Measurements from ENCODE around the gene NFATC4.
A peak's percentile ranks its signal among the peaks of the same experiment; 100 is the strongest.
"Not testable (repeated sequence)": the region's sequence is repeated elsewhere in the genome, so short reads cannot be mapped to it uniquely, and the experiment has no call there.

Gene NFATC4

DNA sequence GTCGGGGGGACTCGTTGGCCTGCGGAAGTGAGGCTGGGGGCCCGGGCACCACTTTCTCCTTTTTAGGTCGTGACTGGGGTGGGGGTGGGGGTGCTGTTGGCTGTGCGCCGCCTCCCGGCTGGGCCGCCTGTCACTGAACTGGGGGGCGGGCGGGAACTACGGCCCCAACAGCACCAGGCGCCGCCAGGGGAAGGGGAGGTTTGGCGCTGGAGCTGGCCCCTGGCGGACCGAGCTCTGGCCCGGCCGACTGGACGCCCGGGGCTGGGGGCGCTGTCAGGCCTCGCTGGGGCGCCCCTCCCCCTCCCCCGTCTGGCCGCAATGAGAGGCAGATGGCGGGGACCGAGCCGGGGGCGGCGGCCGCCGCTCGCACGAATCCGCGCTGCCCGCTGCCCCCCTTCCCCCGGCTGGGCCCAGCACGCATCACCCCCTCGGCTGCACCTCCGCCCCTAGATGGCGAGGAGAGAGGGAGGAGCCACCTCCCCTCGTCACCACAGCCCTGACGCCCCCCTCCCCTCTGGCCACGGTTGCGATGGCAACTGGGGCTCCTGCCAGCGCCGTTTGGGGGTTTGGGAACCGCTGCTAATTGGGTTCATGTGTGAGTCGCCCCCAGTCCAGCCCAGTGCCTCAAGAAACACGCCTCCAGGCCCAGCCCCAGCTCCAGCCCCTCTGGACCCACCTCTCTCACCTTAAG is 723 bp downstream of the NFATC4 start:
- DNase-seq, result peak; percentile 35 to 60

DNA sequence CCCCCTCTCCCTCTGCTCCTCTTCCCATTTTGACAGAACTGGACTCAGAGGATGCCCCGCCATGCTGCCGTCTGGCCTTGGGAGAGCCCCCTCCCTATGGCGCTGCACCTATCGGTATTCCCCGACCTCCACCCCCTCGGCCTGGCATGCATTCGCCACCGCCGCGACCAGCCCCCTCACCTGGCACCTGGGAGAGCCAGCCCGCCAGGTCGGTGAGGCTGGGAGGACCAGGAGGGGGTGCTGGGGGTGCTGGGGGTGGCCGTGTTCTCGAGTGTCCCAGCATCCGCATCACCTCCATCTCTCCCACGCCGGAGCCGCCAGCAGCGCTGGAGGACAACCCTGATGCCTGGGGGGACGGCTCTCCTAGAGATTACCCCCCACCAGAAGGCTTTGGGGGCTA is 1.5 kb downstream of the NFATC4 start:
- DNase-seq, result no peak

DNA sequence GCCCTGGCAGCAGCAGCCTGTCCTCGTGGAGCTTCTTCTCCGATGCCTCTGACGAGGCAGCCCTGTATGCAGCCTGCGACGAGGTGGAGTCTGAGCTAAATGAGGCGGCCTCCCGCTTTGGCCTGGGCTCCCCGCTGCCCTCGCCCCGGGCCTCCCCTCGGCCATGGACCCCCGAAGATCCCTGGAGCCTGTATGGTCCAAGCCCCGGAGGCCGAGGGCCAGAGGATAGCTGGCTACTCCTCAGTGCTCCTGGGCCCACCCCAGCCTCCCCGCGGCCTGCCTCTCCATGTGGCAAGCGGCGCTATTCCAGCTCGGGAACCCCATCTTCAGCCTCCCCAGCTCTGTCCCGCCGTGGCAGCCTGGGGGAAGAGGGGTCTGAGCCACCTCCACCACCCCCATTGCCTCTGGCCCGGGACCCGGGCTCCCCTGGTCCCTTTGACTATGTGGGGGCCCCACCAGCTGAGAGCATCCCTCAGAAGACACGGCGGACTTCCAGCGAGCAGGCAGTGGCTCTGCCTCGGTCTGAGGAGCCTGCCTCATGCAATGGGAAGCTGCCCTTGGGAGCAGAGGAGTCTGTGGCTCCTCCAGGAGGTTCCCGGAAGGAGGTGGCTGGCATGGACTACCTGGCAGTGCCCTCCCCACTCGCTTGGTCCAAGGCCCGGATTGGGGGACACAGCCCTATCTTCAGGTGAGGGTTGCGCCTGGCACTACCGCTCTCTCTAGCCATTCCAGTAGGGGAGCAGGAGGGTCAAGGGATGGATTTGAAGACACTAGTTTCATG is 2.1 kb downstream of the NFATC4 start:
- DNase-seq, result no peak

DNA sequence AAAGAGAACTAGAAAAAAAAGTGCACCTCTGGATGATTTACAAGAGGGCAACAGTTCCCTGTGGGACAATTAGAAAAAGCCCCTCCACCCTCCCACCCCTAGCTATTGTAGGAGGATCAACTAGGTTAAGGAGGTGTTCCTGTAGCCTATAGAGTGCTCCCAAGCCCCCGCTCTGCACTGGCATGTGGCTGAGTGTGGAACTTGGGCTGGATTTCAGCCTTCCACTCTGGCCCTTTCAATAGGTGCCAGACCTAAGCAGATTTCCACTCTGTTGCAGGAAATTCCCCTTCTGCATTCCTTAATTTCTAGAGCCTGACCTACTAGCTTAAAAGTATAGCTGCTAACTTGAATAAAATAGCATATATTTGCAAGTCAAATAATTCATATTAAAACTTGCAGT is 2.8 kb downstream of the NFATC4 start:
- no peak for DNase-seq

DNA sequence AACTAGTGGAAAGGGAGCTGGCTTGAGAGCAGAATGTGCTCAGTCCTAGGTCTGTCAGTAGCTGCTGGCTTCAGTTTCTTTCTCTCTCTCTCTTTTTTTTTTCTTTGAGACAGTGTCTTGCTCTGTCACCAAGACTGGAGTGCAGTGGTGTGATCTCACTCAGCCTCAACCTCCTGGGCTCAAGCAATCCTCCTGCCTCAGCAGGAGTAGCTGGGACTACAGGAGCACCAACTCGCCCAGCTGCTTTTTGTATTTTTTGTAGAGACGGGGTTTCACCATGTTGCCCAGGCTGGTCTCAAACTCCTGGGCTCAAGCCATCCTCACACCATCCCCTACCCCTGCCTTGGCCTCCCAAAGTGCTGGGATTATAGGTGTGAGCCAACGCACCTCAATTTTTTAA is 3.6 kb downstream of the NFATC4 start:
- DNase-seq, result not testable (repeated sequence)

DNA sequence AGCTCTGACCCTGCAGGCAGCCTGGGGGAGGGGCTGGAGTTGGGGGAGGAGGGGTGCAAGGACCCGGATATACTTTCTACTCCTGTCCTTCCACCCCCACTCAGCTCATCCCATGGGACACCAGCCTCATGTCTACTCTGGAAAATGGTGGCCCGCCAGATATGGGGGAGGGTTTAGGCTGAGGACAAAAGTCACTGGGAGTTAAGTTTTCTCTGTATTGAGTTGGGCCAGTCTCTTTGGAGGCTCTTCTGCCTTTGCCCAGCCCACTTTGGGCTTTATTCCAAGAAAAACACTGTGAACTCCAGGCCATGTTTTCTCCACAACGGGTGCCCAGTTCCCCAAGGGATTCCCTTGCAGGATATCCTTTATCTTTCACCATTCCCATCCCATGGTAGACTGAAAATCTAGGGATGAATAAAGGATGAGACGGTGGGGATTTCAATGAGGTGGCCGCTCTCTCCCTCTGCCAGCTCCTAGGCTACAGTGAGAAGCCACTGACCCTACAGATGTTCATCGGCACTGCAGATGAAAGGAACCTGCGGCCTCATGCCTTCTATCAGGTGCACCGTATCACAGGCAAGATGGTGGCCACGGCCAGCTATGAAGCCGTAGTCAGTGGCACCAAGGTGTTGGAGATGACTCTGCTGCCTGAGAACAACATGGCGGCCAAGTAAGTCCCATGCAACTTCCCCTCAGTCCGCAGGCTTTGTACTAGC is 4.9 kb downstream of the NFATC4 start:
- peak; percentile 29 to 39 for DNase-seq

DNA sequence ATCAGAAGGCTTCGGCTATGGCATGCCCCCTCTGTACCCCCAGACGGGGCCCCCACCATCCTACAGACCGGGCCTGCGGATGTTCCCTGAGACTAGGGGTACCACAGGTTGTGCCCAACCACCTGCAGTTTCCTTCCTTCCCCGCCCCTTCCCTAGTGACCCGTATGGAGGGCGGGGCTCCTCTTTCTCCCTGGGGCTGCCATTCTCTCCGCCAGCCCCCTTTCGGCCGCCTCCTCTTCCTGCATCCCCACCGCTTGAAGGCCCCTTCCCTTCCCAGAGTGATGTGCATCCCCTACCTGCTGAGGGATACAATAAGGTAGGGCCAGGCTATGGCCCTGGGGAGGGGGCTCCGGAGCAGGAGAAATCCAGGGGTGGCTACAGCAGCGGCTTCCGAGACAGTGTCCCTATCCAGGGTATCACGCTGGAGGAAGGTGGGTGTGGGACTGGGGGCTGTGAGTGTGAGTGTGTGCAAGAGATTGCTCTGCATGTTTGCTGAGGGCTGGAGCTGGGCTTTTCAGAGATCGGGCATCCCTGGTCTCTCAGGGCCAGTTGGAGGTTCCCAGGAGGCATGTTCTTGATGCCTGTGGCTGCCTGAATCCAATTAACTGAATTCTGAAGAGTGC is 8.6 kb downstream of the NFATC4 start:
- no peak for DNase-seq

DNA sequence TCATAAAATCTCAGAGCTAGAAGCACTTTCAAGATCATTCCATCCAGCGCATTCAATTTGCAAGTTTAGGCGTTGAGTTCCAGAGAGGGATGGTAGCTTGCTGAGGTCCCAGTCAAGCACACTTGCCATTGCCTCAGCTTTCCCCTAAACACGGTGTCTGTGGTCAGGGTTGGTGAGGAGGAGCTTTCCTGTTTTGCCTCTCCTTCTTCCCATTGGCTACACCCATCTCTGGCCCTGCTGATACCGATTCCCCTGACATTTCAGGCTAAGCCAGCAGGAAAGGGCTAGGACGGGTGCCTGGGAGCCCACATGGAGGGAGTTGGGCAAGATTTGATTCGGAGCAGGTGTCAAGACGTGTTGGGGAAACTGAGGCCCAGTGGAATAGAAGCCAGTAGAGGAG is 9.1 kb downstream of the NFATC4 start:
- DNase-seq, result no peak

DNA sequence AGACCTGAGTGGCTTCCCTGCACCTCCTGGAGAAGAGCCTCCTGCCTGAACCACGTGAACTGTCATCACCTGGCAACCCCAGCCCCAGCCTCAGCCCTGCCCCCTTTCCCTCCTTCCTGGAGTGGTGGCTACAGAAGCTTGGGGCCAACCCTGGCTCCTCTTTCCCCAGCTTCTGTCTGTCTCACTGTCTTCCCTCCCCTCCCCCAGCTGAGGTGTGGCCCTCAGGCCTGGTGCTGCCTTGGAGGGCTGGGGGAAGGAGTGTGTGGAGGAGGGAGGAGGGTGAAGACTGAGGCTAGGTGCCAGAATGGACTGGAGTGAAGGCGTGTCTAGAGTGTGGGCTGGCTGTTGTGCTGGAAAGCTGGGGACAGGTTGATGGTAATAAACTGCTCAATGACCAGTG is 9.7 kb downstream of the NFATC4 start:
- no peak for DNase-seq

DNA sequence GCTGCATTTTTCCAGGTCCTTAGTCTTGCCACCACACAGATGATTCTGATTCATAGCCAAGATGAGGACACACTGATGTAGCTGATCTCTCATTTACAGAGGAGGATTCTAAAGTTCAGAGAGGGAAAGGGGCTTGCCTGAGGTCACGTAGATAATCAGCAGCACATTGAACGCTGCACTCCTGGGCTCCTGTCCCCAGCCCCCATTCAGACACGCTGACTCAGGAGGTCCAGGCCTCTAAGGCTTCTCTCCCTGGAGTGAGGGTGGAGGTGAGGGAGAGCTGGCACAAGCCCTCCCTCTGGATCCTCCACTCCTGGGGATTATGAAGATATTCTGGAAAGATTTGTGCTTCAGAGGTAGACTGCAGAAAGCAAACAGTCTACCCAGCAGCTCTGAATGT is 10.3 kb downstream of the NFATC4 start:
- no peak for DNase-seq

DNA sequence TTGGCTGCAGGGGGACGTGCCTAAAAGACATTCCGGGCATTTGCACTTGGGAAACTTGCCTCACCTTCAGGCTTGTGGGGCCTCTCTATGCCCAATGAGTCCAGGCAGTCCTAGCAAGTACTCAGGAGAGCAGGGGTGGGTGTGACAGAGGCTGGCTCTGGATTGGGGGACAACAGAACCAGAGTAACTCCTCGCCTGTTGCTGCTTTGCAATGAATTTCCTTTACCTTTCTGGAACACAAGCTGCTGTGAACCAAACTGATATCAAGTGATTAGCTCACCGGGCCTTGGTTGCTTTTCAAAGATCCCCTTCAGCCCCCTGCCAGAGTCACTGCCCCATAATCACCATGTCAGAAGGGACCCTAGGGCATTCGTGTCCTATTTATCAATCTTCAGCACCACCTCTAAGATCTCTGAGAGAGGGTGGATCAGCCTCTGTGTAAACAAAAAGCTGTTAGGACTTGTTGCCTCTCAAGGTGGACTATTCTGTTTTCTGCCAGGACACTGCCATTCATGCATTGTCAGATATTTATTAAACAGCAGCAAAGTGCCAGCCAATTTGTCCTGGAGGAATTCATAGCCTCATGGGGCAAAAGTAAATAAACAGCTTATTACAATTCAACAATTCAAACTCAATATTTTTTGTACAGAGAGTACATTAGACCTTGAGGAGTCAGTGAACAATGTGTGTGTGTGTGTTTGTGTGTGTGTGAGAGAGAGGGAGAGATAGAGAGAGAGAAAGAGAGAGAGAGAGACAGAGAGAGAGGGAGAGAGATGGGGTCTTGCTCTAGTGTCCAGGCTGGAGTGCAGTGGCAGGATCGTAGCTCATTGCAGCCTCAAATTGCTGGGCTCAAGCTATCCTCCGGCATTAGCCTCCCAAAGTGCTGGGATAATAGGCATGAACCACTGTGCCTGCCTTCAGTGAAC is 11.3 kb downstream of the NFATC4 start:
- DNase-seq, result no peak

DNA sequence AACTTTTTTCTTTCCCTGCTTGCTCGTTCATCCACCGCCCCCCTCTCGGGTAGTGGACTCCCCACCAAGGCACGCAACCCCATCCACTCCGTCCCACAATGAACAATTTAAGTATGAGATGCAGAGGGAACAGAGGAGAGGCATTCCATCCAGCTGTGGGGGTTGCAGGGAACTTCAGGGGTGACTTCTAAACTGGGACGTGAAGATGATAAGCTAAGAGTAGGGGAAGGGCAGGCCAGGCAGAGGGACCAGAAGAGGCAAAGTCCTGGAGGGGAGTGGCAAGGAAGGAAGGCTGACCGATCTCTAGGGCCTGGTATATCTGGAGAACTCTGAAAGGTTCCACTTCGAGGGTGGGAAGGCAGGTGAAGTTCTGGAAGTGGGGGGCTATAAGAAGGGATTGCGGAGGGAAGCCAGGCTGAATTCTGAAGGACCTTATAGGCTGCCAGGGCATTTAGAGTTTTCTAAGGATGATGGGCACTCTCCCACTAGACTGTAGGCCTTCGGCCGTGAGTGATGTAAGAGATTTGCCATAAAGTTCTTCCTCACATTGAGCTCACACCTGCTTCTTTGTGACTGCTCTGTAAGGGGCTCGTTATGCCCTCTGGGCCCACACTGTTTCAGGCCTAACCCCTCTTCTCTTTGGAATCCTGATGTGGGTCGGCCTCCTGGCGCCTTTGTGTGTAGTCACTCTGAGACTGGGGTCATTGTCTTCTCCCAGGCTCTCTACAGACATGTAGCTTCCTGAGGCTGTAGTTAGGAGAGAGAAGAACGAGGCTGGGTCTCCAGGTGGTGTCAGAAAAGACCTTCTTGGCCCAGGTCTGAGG is 12.1 kb downstream of the NFATC4 start:
- DNase-seq, result no peak

DNA sequence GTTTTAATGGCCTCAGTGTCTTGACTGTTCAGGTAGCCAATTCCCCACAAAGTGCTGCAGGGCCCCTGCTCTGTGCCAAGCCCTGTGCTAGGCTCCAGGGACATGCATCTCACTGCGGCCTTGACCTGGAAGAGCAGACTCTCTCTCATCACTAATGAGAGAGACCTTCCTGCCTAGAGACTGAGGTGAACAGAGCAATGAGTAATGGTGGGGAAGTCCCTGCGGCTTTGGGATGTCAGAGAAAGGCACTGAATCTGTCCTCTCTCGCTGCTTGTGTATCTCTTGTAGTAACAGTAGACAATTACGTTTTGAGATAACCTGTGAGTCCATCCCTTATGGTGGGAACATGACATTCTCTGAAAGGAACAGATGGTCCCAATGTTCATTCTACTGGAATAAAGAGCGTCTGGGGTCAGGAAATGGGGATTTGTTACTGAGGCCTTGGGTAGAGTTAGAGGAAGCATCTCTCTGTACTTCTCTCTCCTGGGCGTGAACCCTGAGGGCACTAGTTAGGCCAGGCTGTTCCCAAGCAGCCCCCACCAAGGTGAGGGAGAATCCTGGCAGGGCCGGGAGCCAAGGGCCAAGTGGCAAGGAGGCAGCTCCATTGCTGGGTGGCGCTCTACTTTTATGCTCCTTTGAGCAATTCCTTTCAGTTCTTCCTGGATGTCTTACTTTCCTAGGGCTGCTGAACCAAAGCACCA is 13.5 kb downstream of the NFATC4 start:
- DNase-seq, result no peak

DNA sequence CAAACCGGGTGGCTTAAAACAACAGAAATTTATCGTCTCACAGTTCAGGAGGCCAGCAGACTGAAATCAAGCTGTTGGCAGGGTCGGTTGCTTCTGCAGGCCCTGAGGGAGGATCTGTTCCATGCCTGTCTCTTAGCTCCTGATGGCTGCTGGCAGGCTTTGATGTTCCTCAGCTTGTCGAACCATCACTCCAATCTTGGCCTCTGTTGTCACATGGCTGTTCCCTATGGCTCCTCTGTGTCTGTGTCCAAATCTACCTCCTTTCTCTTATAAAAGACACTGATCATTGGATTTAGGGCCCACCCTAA is 14.0 kb downstream of the NFATC4 start:
- DNase-seq, result no peak

DNA sequence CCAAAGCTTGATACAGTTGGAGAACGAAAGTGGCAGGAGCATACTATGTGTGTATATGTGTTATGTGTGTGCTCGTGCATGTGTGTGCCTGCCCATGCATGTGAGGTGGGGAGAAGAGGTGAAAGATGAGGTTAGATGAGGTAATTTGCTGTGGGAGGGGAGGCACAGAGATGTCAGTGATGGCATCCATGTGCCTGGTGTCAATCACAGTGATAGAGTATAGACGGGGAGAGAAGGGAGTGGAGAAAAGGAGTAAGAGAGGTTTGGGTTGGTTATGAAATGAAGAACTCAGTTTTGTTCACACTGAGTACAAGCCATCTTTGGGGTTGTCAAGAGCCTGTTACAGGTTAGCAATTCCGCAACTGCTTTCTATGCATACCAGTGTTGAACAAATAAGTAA is 16.2 kb downstream of the NFATC4 start:
- DNase-seq, result no peak

DNA sequence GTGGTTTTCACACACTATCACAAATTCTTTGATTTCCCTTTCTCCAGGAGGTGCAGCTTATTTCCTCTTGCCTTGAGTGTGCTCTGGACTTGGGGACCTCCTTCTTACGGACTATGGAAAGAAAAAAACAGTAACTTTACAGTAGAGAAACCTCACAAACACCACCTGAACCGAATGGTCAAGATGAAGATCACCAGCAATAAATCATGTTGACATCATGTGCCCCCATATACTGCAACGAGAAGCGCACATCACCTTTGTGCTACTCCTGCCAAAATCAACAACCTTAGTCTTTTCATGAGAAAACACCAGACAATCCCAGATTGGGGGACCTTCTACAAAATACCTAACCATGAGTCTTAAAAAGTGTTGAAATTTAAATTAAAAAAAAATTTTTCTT is 17.5 kb downstream of the NFATC4 start:
- no peak for DNase-seq

DNA sequence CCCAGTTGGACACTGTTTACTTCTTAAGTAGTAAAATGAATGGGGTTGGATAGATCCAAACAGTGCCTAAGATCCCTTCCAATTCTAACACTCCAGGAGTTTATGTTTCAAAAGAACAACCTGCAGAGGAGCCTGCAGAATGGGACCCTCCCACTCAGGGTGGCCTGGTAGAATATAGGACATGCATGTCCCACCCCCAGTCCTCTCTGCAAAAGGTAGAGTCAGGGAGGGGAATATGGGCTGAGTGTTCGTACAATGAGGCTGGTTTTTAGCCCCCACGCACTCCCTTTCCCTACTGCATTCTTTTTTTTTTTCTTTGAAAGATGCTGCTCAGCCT is 19.0 kb downstream of the NFATC4 start:
- no peak for DNase-seq

DNA sequence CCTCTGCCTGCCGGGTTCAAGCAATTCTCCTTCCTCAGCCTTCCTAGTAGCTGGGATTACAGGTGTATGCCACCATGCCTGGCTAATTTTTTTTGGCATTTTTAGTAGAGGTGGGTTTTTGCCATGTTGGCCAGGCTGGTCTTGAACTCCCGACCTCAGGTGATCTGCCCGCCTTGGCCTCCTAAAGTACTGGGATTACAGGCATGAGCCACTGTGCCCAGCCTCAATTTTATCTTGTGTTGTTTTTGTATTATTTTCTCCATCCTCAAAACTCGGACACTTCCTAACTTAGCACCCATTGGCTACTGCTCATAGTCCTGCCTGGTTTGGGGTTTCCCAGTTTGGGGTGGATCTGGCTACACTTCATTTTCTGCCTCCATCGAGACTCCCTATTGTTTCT is 19.6 kb downstream of the NFATC4 start:
- not testable (repeated sequence) for DNase-seq

DNA sequence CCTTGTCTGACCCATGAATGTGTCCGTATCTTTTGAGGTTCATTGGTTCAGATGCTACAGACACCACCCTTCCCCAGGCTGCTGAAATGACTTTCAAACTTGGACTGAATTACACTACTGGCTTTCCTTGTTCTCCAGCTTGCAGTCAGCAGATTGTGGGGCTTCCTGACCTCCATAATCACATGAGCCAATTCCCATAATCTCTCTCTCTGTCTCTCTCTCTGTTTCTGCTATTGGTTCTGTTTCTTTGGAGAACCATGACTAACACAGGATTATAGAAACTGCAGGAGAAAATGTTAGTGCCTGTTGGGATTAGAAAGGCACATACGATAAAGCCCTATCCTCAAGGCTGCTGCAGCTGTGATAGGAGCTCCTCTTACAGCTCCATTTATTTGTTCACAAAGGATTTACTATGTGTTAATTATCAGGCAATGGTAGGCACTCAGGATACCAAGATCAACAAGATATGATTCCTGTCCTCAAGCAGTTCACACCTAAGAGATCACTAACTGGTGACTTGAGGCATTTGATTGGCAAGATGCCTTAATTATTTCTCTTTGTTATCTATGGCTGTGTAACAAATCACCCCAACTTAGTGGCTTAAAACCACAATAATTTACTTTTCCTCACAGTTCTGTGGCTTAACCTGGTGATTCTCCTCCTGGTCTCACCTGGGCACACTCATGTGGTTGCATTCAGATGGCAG is 20.6 kb downstream of the NFATC4 start:
- DNase-seq, result no peak

DNA sequence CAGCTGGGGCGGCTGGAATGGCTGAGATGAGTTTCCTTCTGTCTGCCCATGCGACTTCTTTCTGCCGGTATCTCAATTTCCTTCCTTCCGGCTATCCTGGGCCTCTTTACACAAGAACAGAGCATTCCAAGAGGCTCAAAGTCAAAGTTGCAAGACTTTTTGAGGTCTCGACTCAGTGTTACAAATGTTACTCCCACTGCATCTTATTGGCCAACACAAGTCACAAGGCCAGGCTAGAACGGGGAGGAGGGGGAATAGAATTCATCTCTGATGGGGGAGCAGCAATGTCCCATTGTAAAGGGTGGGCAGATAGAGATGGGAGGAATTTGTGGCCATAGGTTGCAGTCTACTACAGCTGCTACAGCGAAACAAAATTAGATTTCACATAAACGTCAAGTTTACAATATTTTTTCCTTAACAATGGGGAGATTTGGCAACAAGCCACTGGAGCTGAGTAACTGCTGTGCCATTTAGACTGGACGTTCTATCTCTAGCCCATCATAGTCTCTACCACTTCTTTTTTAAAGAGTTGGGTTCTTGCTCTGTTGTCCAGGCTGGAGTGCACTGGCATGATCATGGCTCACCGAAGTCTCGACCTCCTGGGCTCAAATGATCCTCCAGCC is 21.4 kb downstream of the NFATC4 start:
- no peak for DNase-seq
